CD4-positive, alpha-beta T cell treated with Interleukin-6 for 4 hours (primary cell): ENCODE results near the gene ZNF513.
"Not testable (repeated sequence)": the region's sequence is repeated elsewhere in the genome, so short reads cannot be mapped to it uniquely, and the experiment has no call there.

Experiments used
- DNase-seq: peaks from one replicate; pipeline ENCODE4 v3.0.0-alpha.2; 2020; ENCODE audit warnings: mixed read lengths

Gene ZNF513

GRCh38 chr2:27354597-27354927 is 26.0 kb downstream of the ZNF513 start:
- DNase-seq, result no peak

DNA sequence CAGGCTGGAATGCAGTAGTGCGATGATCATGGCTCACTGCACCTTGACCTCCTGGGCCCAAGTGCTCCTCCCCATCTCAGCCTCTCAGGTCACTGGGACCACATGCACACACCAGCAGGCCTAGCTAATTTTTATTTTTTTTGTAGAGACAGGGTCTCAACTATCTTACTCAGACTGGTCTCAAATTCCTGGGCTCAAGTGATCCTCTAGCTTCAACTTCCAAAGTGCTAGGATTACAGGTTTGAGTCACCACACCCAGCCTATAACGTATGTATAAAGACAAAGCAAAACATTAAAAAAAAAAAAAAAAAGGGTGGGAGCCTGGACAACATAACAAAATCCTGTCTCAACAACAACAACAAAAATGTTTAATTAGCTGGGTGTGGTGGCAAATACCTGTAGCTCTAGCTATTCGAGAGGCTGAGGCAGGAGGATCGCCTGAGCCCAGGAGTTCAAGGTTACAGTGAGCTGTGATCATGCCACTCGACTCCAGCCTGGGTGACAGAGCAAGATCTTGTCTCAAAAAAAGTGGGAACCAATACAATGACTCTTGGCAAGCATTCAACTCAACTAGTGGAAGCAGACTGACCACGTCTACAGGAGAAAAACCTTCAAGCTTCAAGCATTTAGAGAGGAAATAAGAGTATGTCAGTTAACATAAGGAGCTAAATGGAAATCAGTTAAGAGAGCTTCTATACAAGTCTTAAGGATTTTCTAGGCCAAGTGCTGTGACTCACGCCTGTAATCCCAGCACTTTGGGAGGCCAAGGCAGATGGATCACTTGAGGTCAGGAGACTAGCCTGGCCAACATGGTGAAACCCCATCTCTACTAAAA is 26.6 kb downstream of the ZNF513 start:
- DNase-seq, result no peak

DNA sequence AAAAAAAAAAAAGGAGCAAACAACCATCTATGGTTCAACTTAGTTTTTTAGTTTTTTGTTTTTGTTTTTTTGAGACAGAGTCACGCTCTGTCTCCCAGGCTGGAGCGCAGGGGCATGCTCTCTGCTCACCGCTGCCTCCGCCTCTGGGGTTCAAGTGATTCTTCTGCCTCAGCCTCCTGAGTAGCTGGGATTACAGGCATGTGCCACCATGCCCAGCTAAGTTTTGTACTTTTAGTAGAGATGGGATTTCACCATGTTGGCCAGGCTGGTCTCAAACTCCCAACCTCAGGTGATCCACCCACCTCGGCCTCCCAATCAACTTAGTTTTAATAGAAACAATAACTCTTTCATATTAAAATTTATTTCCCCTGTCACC is 27.2 kb downstream of the ZNF513 start:
- DNase-seq, result not testable (repeated sequence)

GRCh38 chr2:27351802-27352598 is 28.5 kb downstream of the ZNF513 start:
- DNase-seq, result no peak

DNA sequence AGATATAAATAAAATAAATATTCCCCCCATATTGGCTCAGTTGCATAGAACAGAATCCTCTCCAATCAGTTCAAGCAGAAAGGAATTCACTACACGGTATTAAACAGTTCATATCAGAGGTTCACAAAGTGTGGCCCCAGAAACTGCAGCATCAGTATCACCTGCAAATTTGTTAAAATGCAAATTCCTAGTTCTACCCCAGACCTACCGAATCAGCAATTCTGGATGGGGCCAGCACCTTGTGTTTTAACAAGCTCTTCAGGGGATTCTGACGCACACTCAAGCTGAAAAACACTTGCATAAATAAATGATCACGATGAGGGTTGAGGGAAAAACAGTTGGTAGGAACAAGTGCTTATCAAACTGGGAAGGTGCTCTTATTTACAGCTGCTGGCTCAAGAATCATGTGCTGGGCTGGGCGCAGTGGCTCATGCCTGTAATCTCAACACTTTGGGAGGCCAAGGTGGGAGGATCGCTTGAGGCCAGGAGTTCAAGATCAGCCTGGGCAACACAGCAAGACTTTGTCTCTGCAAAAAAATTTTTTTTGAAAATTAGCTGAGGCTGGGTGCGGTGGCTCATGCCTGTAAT is 30.3 kb downstream of the ZNF513 start:
- no peak for DNase-seq

- DNase-seq, result no peak
These were observed 32.9 kb downstream of the ZNF513 start for GRCh38 chr2:27347641-27348040.

GRCh38 chr2:27336173-27336572 is 44.4 kb downstream of the ZNF513 start:
- no peak for DNase-seq

DNA sequence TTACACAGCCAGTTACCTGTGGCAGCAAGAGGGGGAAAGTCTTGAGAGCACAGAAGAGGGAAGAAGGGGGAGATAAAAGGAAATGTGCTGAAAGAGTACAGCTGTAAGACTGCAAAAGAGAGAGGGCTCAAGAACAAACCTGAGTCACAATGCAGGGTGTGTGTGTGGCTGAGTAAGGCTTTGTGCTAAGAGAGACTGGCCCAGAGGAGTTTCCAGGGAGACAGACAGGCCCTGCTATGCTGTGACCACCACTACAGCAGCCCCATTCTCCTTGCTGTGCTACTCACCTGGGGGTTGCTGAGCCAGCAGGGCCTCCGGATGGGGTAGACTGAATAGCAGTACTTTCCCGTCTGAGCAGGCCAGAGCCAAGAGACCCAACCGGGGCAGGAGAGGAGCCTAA is 45.2 kb downstream of the ZNF513 start:
- DNase-seq, result no peak
